Activated T-helper 1 cell treated with anti-CD3 and anti-CD28 coated beads, Interleukin-12 subunit alpha, Interleukin-12 subunit beta, Interleukin-2, Interleukin-4 antibody, amounts not matched to agents 30 ng/mL and 10 ng/mL and 1 ng/mL, durations not matched to agents 14 hours and 24 hours and 36 hours (primary cell): ENCODE results near the gene POU2F2. TPM values are rescaled to one million over a fixed set of nuclear protein-coding genes. Genes with fewer than 3 reads are reported as not detected.

ENCODE experiments used
- DNase-seq: peaks from one replicate; pipeline ENCODE4 v3.0.0; 2021; ENCODE audit warnings: low spot score
- H3K27ac Mint-ChIP-seq: one replicate; pipeline ENCODE4 v1.8.0; 2021; ENCODE audit warnings: mild to moderate bottlenecking, mixed read lengths
- H3K27me3 Mint-ChIP-seq: one replicate; pipeline ENCODE4 v1.8.0; 2022; ENCODE audit warnings: mild to moderate bottlenecking, moderate library complexity, mixed read lengths; ENCODE audit not compliant: insufficient read depth
- H3K36me3 Mint-ChIP-seq: one replicate; pipeline ENCODE4 v1.8.0; 2021; ENCODE audit warnings: low read depth, mixed read lengths
- H3K4me1 Mint-ChIP-seq: one replicate; pipeline ENCODE4 v1.8.0; 2021; ENCODE audit warnings: low read depth, mixed read lengths
- H3K4me3 Mint-ChIP-seq: one replicate; pipeline ENCODE4 v1.8.0; 2021; ENCODE audit warnings: mild to moderate bottlenecking, moderate library complexity, mixed read lengths
- H3K9me3 Mint-ChIP-seq: one replicate; pipeline ENCODE4 v1.8.0; 2021; ENCODE audit warnings: mixed read lengths
- intact Hi-C: fragments of 100-400 bp; cut with micrococcal nuclease; formaldehyde crosslinking; loops from one replicate; pipeline ENCODE4 v1.15.1; 2024
- total RNA-seq: library from RNA; stranded (reverse); gene quantifications from 2 replicates; pipeline ENCODE4 v1.2.3, GENCODE V29; 2022

Gene POU2F2
- total RNA-seq, 1 donor from 2014 or later, result 64.0 TPM

DNA sequence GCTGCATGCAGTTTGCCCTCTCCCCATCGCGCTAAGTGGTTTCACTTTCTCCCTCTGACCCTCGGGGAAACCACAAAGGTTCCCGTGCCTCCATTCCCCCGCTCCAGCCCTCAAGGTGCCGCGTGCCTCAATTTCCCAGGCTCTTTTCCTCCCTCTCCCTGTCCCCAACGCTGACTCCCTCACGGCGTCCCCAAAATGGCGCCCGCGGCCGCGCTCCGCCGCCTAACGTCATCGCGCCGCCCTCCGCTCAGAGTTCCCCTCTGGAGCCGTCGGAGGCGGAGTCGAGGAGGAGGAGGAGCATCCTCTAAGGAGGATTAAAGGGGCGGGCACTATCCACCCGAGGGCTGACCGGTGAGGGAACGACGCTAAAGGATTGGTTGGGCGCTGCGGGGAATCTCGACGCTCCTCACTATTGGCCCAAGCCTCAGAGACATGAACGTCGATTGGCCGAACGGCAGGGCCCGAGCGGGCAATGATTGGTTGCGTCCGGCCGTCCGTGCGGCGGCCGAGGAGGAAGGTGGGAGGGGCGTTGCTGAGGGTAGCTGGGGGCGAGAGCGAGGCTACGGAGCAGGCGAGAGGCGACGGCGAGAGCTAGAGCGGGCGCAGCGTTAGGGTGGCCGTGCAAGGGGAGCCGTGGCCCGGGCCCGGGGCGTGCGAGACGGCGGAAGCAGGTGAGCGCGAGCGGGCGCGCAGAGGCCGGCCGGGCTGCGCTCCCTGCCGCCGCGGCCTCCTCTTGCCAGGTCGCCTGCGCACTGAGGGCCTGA is 56.4 kb downstream of the POU2F2 start, which contains the start of gene ZNF574:
ZNF574 (plus strand) TSS at position 551 of the 764 bp plus-strand sequence. CDS start 2,441 bp downstream, outside the sequence.
- peaks cover 27% of the 10 kb centered on the region for H3K36me3 Mint-ChIP-seq
- H3K27me3 Mint-ChIP-seq, result peaks cover 1% of the 10 kb centered on the region
- intact Hi-C loops, result loop anchor here (1.0 to 5.0 kb wide), 8 partner anchors 41 to 347 kb away; partner anchors contain the start of genes DEDD2, POU2F2 and RABAC1
- H3K9me3 Mint-ChIP-seq, result no peaks in the 10 kb centered on the region
- peak; percentile 97 for DNase-seq
- H3K27ac Mint-ChIP-seq, result peak within 1 kb of the TSS; percentile 99
- H3K4me3 Mint-ChIP-seq, result peak within 1 kb of the TSS; percentile 97
- H3K4me1 Mint-ChIP-seq, result peaks cover 37% of the 10 kb centered on the region

- Mint-ChIP-seq H3K4me3 (peak overlapping the region; percentile 97), H3K9me3 (no peaks in the 10 kb centered on the region), H3K27me3 (peaks cover 5% of the 10 kb centered on the region), H3K36me3 (peaks cover 27% of the 10 kb centered on the region), H3K4me1 (peaks cover 37% of the 10 kb centered on the region), H3K27ac (peak overlapping the region; percentile 99)
- intact Hi-C loops, result loop anchor here (1.0 to 5.0 kb wide), 5 partner anchors 40 to 347 kb away; partner anchors contain the start of gene RABAC1
- no peak for DNase-seq
These were observed 57.0 kb downstream of the POU2F2 start for GRCh38 chr19:42075364-42075615.

- no peaks in the 10 kb centered on the region for H3K9me3 Mint-ChIP-seq
- H3K4me3 Mint-ChIP-seq, result peak overlapping the region; percentile 97
- H3K4me1 Mint-ChIP-seq, result peaks cover 37% of the 10 kb centered on the region
- H3K27me3 Mint-ChIP-seq, result peaks cover 5% of the 10 kb centered on the region
- intact Hi-C loops, result loop anchor here (1.0 to 5.0 kb wide), 5 partner anchors 40 to 348 kb away; partner anchors contain the start of gene RABAC1
- DNase-seq, result no peak
- peak overlapping the region; percentile 99 for H3K27ac Mint-ChIP-seq
- peaks cover 27% of the 10 kb centered on the region for H3K36me3 Mint-ChIP-seq
These were observed 57.5 kb downstream of the POU2F2 start for GRCh38 chr19:42074513-42075363.

GRCh38 chr19:42071247-42071646 is 61.0 kb downstream of the POU2F2 start:
- no peaks in the 10 kb centered on the region for H3K9me3 Mint-ChIP-seq
- peaks cover 4% of the 10 kb centered on the region for H3K36me3 Mint-ChIP-seq
- no peak overlapping the region for H3K27ac Mint-ChIP-seq
- H3K27me3 Mint-ChIP-seq, result peaks cover 5% of the 10 kb centered on the region
- no peak overlapping the region for H3K4me3 Mint-ChIP-seq
- intact Hi-C loops, result no loop called here
- no peak for DNase-seq
- peaks cover 15% of the 10 kb centered on the region for H3K4me1 Mint-ChIP-seq

DNA sequence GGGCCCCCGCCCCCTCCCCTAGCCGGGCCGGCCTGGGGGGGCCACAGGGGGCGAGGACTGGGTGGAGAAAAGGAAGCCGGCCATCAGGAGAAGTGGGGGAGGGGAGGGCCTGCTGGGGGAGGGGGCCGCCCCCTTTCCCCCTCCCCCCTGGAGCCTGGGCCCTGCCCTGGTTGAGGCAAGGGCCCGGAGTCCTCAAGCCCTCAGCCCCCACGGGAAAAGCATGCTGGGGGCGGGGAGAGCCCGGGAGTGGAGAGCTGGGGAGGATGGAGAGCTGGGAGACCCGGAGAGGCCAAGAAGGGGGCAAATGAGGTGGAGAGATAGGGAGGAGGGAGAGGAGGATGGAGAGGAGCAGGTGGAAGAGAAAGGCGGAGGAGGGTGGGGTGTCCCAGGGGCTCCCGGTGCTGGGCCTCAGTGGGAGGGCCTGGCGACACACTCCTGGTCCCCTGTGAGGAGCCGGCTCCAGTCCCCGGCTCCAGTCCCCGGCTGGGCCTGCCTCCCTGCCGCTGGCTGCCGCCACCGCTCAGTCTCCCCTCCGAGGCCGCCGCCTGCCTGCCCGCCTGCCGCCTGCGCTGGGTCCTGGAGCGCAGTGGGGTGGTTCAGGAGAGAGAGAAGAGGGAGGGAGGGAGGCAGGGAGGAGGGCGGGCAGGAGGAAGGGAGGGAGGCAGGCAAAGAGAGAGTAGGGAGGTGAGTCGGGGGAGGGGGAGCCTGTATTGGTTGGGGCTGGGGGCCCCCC is 62.5 kb downstream of the POU2F2 start, which contains the start of gene GRIK5:
GRIK5 (minus strand) TSS at position 588 of the 733 bp plus-strand sequence. CDS start 4,436 bp downstream, outside the sequence.
- H3K27ac Mint-ChIP-seq, result no peak within 1 kb of the TSS
- no peak within 1 kb of the TSS for H3K4me3 Mint-ChIP-seq
- DNase-seq, result no peak

GRCh38 chr19:42068756-42069571 is 63.3 kb downstream of the POU2F2 start:
- H3K36me3 Mint-ChIP-seq, result no peaks in the 10 kb centered on the region
- intact Hi-C loops, result no loop called here
- DNase-seq, result no peak
- H3K9me3 Mint-ChIP-seq, result no peaks in the 10 kb centered on the region
- no peaks in the 10 kb centered on the region for H3K4me1 Mint-ChIP-seq
- H3K27ac Mint-ChIP-seq, result no peak overlapping the region
- no peak overlapping the region for H3K4me3 Mint-ChIP-seq
- H3K27me3 Mint-ChIP-seq, result peaks cover 5% of the 10 kb centered on the region

More for the DNA sequence above, 62.5 kb downstream of the POU2F2 start, which contains the start of gene GRIK5:
- H3K9me3 Mint-ChIP-seq, result no peaks in the 10 kb centered on the region
- H3K4me1 Mint-ChIP-seq, result peaks cover 2% of the 10 kb centered on the region
- H3K36me3 Mint-ChIP-seq, result no peaks in the 10 kb centered on the region
- intact Hi-C loops, result no loop called here
- H3K27me3 Mint-ChIP-seq, result peaks cover 5% of the 10 kb centered on the region

- Mint-ChIP-seq H3K4me1 (no peaks in the 10 kb centered on the region), H3K9me3 (no peaks in the 10 kb centered on the region), H3K4me3 (no peak overlapping the region), H3K36me3 (no peaks in the 10 kb centered on the region), H3K27me3 (peaks cover 5% of the 10 kb centered on the region), H3K27ac (no peak overlapping the region)
- intact Hi-C loops, result no loop called here
- DNase-seq, result no peak
These were observed 63.9 kb downstream of the POU2F2 start for GRCh38 chr19:42068361-42068755.

GRCh38 chr19:42067315-42067888 is 64.8 kb downstream of the POU2F2 start:
- intact Hi-C loops, result no loop called here
- H3K36me3 Mint-ChIP-seq, result no peaks in the 10 kb centered on the region
- DNase-seq, result no peak
- H3K9me3 Mint-ChIP-seq, result no peaks in the 10 kb centered on the region
- peaks cover 5% of the 10 kb centered on the region for H3K27me3 Mint-ChIP-seq
- no peak overlapping the region for H3K4me3 Mint-ChIP-seq
- H3K27ac Mint-ChIP-seq, result no peak overlapping the region
- no peaks in the 10 kb centered on the region for H3K4me1 Mint-ChIP-seq

GRCh38 chr19:42066075-42066754 is 66.0 kb downstream of the POU2F2 start:
- peaks cover 3% of the 10 kb centered on the region for H3K27me3 Mint-ChIP-seq
- no peaks in the 10 kb centered on the region for H3K36me3 Mint-ChIP-seq
- H3K27ac Mint-ChIP-seq, result no peak overlapping the region
- intact Hi-C loops, result no loop called here
- DNase-seq, result no peak
- no peak overlapping the region for H3K4me3 Mint-ChIP-seq
- no peaks in the 10 kb centered on the region for H3K4me1 Mint-ChIP-seq
- no peaks in the 10 kb centered on the region for H3K9me3 Mint-ChIP-seq

- intact Hi-C loops, result no loop called here
- DNase-seq, result no peak
- no peak overlapping the region for H3K4me3 Mint-ChIP-seq
- no peaks in the 10 kb centered on the region for H3K9me3 Mint-ChIP-seq
- no peaks in the 10 kb centered on the region for H3K4me1 Mint-ChIP-seq
- H3K36me3 Mint-ChIP-seq, result no peaks in the 10 kb centered on the region
- peaks cover 2% of the 10 kb centered on the region for H3K27me3 Mint-ChIP-seq
- no peak overlapping the region for H3K27ac Mint-ChIP-seq
These were observed 66.7 kb downstream of the POU2F2 start for GRCh38 chr19:42065511-42065910.

DNA sequence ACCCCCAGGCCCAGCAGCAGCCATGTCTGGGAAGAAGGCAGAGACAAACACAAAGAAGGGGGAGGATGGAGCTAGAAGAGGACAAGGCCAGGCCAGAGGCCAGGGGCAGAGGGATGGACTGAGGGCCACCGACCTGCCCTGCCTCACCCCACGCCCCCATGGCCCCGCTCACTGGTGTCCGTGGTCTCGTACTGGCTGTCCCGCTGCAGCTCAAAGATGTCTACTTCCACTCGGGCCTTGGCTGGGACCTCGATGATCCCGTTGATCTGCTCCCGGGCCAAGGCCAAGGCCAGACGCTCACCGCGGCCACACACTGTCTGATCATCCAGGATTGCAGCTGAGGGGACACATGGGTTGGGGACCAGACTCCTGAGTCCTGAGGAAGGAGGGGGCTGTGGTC is 67.2 kb downstream of the POU2F2 start:
- H3K4me3 Mint-ChIP-seq, result no peak overlapping the region

More for the DNA sequence above, 67.2 kb downstream of the POU2F2 start:
- Mint-ChIP-seq H3K9me3 (no peaks in the 10 kb centered on the region), H3K36me3 (no peaks in the 10 kb centered on the region), H3K27me3 (no peaks in the 10 kb centered on the region), H3K4me1 (no peaks in the 10 kb centered on the region), H3K27ac (no peak overlapping the region)
- intact Hi-C loops, result no loop called here
- no peak for DNase-seq
